NCI-H2196 (cell line): ENCODE measurements around the gene IRX4.

Experiments
- DNase-seq: peaks from one replicate; lab custom pipeline; 2025; ENCODE audit not compliant: unreplicated experiment; lab: John Stamatoyannopoulos, UW

The IRX4 gene

DNA sequence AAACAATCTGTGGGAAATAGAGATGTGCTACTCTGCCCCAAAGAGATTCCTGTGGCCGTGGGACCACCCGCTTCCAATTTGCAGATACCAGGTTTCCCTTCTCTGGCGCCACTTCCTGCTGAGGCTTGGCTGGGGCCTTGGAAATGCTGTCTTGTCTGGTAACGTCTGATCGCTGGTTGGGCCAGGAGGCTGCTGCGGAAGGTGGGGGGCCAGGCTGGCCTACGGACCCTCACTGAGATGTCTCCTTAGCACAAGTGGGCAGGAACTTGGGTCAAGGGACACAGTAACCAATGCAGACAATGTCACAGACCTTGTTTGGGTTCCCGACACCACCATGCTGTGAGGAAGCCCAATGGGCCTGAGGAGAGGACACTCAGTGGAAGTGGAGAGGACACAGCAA, 31.7 kb upstream of the IRX4 start:
- no peak for DNase-seq

- DNase-seq = no peak
Observed at GRCh38 chr5:1913578-1913977, 30.9 kb upstream of the IRX4 start.

GRCh38 chr5:1912951-1913565, 30.3 kb upstream of the IRX4 start:
- DNase-seq = no peak

GRCh38 chr5:1911773-1912235, 29.1 kb upstream of the IRX4 start:
- no peak for DNase-seq

DNA sequence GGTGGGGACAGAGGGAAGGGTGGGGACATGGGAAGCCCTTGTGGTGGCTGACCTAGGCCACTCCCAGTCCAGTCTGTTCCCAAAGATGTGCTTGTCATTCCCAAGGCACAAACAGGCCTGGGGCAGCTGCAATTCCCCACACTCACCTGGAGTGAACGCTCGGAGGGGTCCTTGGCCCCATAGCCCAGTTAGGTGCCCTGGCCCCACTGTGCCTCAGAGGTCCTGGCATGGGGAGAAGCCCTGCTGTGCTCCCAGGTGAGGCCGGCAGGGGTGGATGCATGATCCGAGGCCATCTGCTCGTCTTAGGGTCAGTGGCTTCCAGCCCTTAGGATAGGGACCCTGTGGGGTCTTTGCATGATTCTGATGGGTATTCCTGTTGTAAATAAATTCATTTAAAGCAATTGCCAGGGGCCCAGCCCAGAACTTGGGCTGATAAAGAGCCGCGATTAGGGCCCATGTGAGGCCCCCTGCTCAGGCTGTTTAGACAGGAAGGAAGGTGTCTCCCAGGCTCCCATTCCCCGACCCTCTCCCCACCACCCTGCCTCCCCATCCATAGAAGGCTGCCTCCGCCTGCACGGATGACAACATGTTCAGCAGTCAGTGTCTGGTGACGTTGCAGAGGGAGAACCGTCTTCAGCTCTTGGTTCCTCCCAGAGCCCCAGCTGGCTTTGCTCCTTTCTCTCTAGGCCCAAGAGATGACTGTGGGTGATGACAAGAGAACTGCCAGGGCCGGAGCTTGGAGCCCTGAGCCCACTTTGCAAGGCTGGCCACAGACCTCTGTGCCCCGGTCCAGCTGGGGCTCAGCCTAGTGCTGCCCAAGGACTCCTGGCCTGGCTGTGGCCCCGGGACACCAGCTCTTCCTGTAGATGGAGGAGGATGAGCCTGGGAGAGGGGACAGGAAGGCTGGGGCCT, 28.4 kb upstream of the IRX4 start:
- no peak for DNase-seq

DNA sequence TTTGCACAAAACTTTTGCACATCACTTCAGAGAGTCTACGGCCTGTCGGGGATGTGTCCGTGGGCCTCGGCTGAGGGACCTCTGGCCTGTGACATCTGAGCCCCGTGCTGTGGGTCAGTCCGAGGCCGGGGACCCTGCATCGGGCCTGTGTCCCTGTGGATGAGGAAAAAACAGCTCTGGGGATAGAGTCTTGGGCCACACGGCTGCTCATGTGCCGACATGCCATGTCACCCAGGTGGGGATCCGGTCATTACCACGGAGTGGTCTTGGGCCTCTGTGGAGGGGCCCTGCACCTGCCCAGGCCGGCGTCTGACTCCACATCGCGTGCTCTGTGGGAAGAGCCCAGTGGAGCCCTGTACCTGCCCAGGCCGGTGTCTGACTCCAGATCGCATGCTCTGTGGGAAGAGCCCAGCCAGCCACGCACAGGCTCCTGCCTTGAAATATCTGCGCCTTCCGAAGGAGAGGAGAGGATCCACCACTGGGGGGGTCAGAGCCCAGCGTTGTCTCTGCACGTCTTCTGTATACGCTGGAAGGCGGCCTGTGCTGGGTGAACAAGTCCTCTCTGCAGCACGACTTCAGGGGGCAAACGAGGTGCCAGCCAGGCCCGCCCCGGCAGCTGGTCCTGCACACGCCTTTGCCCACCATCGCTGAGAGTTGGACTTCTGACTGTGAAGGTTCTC, 27.5 kb upstream of the IRX4 start:
- DNase-seq = no peak

DNA sequence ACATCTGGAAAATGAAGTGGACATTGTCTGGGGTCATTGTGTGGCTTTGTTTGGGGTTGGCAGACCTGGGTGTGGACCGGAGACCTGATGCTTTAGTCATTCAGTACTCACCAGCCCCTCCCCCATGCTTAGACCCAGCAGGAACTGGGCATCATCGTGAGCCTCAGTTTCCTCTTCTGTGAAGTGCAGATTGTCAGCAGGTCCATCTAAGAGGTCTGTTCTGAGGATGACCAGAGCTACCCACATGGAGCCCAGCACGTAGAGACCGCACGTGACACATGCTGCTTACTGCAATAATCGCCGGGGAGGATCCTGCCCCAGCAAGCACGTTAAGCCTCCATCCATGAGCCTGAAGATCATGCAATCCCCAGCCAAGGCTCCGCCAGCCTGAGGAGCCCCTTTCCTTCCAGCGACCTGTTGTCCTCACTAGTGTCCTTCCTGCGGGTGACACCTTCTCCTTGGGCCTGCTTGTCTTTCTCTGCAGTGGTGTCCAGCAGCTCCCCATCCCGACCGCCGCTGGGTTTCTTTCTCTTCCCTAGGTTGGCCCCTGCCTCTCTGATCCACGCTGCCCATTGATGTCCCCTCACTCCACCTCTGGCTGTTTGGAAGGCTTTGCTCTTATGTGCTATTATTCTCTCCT, 26.7 kb upstream of the IRX4 start:
- no peak for DNase-seq

DNA sequence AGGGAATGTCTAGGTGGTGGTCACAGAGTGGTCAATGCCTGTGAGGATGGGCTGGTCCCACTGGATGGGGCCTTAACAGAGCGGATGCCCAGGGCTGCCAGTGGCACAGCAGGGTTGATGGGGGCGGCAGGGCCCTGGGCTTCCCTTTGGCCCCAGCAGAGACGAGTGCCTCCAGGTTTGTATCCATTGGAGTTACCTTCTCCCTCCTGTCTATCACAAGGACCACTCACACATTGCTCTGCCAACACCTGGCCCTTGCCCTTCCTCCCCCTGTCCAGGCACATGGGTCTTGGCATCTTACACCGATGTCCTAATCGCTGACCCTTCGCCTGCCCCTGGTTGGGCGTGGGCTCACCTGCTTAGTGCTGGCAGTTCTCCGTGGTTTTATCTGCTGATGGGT, 26.2 kb upstream of the IRX4 start:
- no peak for DNase-seq

GRCh38 chr5:1907616-1908015, 24.9 kb upstream of the IRX4 start:
- DNase-seq = no peak

GRCh38 chr5:1905108-1905507, 22.4 kb upstream of the IRX4 start:
- DNase-seq = no peak

- DNase-seq = no peak
Observed at GRCh38 chr5:1901983-1902382, 19.3 kb upstream of the IRX4 start.

DNA sequence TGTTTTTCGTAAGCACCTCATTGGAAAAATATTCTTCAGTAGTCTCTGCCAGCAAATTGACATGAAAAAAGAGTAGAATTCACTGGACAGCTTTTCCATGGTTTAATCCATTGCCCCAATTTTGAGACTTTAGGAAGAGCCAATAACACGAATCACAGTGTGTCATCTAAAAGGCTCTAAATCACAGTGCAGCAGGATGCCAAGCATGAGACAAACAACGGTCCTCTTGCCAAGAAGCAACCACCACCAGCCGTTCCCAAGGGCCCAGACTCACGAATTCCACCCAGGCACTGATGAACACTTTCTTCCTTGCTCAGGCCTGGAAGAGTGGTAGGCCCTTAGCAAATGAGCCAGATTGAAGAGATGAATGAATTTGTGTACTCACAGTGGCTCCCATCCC, 18.3 kb upstream of the IRX4 start:
- no peak for DNase-seq

DNA sequence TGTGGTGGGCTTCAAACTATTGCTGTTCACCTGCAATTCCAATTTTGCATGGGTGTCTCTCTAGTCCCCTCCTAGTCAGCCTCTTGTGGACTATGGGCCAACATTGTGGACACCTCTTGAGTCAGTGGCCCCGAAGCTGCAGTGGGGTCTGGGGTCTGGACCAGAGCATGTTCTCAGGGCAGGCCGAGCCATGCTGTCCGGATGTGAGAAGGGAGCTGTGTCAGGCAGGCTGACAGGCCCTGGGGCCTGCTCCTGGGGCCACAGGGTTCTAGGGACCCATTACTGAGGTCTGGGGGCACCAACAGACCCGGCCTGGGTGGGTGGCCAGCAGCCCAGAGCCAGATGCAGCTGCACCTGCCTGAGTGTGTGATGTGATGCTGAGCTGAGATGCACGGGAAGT, 16.5 kb upstream of the IRX4 start:
- no peak for DNase-seq

GRCh38 chr5:1897816-1898450, 15.2 kb upstream of the IRX4 start:
- DNase-seq = no peak

- no peak for DNase-seq
Observed at GRCh38 chr5:1897386-1897785, 14.7 kb upstream of the IRX4 start.

DNA sequence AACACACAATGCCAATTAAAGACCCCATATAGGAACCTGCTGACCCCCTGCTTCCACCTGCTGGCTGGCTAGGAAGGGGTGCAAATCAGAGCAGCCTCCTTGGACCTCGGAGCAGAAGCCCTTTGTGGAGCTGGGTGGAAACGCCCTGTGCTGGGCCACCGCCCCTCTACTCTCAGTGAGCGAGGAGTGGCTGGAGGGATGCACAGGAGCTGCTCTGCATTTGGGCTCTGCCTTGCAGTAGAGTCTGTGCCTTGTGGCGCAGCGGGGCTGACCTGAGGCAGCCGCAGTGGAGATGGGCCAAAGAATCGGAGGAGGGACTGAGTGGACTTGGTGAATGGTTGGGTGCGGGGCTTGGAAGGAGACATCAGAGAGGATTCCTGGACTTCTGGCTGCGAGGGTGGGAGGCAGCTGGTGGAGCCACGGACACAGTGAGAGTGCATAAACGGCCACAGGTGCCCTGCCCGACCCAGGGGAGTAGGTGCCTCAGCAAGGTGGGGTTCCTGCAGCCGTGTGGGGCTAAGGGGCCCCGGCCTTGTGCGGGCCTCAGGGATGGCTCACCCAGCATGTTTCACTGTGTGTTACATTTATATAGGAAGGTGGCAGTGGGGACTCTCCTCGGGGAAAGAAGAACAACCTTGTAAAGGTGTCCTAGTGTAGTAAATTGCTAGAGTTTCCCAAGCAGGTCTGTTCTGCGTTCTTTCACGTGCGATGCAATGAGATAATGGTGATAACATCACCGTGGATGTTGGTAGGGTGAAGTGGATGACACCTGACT, 14.1 kb upstream of the IRX4 start:
- no peak for DNase-seq

GRCh38 chr5:1895739-1896420, 13.2 kb upstream of the IRX4 start:
- DNase-seq = no peak

- DNase-seq = no peak
Observed at GRCh38 chr5:1894243-1894642, 11.5 kb upstream of the IRX4 start.

GRCh38 chr5:1893754-1894153, 11.0 kb upstream of the IRX4 start:
- DNase-seq = no peak
